LNCAP (cell line): ENCODE results near the gene RFX2.

Source experiments
- CTCF ChIP-seq: fragments of 450-650 bp; IDR thresholded peaks from 2 replicates; pipeline ENCODE4 v1.5.1; 2017; ENCODE audit warnings: mild to moderate bottlenecking

RFX2 gene

GRCh38 chr19:5959260-5960004, 150.9 kb downstream of the RFX2 start:
- no peak for TF ChIP-seq CTCF

- TF ChIP-seq CTCF, result no peak
Measured at GRCh38 chr19:5958851-5959122, 151.5 kb downstream of the RFX2 start.

GRCh38 chr19:5958074-5958850, 152.0 kb downstream of the RFX2 start:
- no peak for TF ChIP-seq CTCF

GRCh38 chr19:5957170-5957569, 153.1 kb downstream of the RFX2 start:
- TF ChIP-seq CTCF, result no peak

GRCh38 chr19:5956728-5957127, 153.6 kb downstream of the RFX2 start:
- TF ChIP-seq CTCF, result no peak

- no peak for TF ChIP-seq CTCF
Measured at GRCh38 chr19:5956323-5956722, 154.0 kb downstream of the RFX2 start.

GRCh38 chr19:5955636-5955935, 154.7 kb downstream of the RFX2 start:
- no peak for TF ChIP-seq CTCF
